MG63 (cell line): ENCODE measurements around the gene ABCD4. TPM values are rescaled to one million over a fixed set of nuclear protein-coding genes. Genes with fewer than 3 reads are reported as not detected.

Experiments
- DNase-seq: peaks from one replicate; pipeline ENCODE4 v3.0.0-alpha.2; 2020
- H3K27me3 ChIP-seq: fragments of 250-450 bp; sonication (Bioruptor Pico); 2 replicates; pipeline ENCODE4 v1.5.1; 2020; ENCODE audit warnings: mild to moderate bottlenecking, moderate library complexity
- H3K36me3 ChIP-seq: fragments of 250-450 bp; sonication (Bioruptor Pico); 2 replicates; pipeline ENCODE4 v1.5.1; 2020; ENCODE audit warnings: mild to moderate bottlenecking, moderate library complexity
- H3K4me3 ChIP-seq: fragments of 250-450 bp; sonication (Bioruptor Pico); 2 replicates; pipeline ENCODE4 v1.5.1; 2020; ENCODE audit warnings: mild to moderate bottlenecking, moderate library complexity
- H3K9me3 ChIP-seq: fragments of 250-450 bp; sonication (Bioruptor Pico); 2 replicates; pipeline ENCODE4 v1.5.1; 2020; ENCODE audit warnings: mild to moderate bottlenecking, moderate library complexity
- total RNA-seq: library from RNA; depleted of rRNA; stranded (reverse); fragments of >200 nt; shearing (Covaris generic); gene quantifications from 2 replicates; pipeline ENCODE4 v1.2.3, GENCODE V29; 2014; ENCODE audit warnings: low replicate concordance; rRNA removed

The ABCD4 gene
- total RNA-seq, 1 experiment from 2014 or later: 27.3 TPM

GRCh38 chr14:74248017-74248416 lies 54.7 kb downstream of the ABCD4 start:
- no peaks in the 10 kb centered on the region for H3K9me3 ChIP-seq
- H3K4me3 ChIP-seq: no peak overlapping the region
- no peaks in the 10 kb centered on the region for H3K36me3 ChIP-seq
- peaks cover 9% of the 10 kb centered on the region for H3K27me3 ChIP-seq
- DNase-seq: no peak

DNA sequence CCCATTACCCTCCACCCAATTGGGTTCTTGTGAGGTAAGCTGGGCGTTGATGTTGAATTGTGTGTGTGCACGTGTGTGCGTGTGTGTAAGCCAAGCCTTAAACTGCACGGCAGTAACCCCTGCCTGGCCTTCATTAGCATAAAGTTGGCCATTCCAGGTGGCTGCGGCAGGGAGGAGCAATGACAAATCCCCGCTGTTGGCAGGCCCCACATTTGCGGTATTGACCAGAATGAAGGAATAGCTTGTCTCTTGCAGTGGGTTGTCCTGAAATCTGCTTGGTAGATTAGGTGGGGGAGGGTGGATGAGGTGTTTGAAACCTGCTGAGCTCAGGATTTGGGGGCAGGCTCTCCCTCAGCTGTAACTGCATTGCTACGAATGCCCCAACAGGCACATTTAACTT lies 56.2 kb downstream of the ABCD4 start:
- DNase-seq: no peak
- H3K9me3 ChIP-seq: no peaks in the 10 kb centered on the region
- H3K4me3 ChIP-seq: no peak overlapping the region
- peaks cover 22% of the 10 kb centered on the region for H3K27me3 ChIP-seq
- H3K36me3 ChIP-seq: no peaks in the 10 kb centered on the region

DNA sequence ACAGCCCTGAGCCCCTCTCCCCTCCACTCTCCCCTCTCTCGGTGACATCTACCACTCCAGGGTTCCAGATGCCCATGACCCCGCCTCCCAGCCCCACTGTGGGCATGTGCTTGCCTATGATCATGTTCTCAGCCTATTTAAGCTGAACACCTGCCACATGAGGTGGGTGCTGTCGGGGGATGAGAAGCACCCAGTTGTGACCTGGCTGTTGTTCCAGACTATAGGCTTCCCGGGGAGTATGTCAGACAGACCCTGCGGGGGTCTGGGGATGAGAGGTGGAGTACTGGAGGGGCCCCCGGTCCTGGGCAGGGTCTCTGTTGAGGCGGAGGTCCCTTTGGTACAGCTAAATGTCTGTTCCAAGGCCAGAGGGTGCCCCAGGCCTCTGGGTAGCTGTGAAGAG lies 57.4 kb downstream of the ABCD4 start:
- H3K27me3 ChIP-seq: peaks cover 34% of the 10 kb centered on the region
- no peaks in the 10 kb centered on the region for H3K9me3 ChIP-seq
- DNase-seq: no peak
- H3K4me3 ChIP-seq: no peak overlapping the region
- H3K36me3 ChIP-seq: no peaks in the 10 kb centered on the region

DNA sequence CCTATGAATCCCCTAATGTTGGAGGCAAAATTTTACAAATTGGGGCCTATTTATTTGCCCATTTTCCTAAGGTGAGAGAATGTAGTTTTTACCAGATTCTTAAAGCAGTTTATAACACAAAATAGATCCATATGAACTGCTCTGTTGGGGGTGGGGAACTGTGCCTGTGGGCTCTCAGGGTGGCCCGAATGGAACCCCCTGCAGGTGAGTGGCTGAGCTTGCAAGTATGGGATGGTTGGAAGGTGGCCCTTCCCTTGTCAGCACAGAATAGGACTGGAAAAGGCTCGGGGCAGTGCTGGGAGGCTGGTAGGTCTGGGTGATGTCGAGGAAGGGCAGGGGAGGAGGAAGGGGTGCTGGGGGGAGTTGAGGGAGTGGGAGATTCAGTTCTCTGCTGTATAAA lies 58.6 kb downstream of the ABCD4 start:
- DNase-seq: no peak
- Histone ChIP-seq H3K4me3 (no peak overlapping the region), H3K36me3 (no peaks in the 10 kb centered on the region), H3K27me3 (peaks cover 46% of the 10 kb centered on the region), H3K9me3 (no peaks in the 10 kb centered on the region)

- no peaks in the 10 kb centered on the region for H3K36me3 ChIP-seq
- H3K4me3 ChIP-seq: no peak overlapping the region
- no peak for DNase-seq
- peaks cover 48% of the 10 kb centered on the region for H3K27me3 ChIP-seq
- no peaks in the 10 kb centered on the region for H3K9me3 ChIP-seq
These were observed 59.7 kb downstream of the ABCD4 start for GRCh38 chr14:74243051-74243450.

DNA sequence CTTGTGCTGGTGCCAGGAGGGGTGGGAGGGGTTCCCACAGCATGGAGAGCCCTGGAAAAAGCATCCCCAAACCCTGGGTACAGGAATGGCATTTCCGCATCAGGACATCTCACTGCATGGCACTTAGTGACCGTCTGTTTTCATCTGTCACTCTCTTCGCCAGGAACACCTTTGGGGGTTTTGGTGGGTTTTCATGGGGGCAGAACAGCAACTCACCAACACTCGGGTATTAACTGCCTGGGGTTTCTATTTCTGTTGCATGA lies 60.0 kb downstream of the ABCD4 start:
- H3K27me3 ChIP-seq: peaks cover 48% of the 10 kb centered on the region
- no peaks in the 10 kb centered on the region for H3K9me3 ChIP-seq
- no peak for DNase-seq
- no peaks in the 10 kb centered on the region for H3K36me3 ChIP-seq
- H3K4me3 ChIP-seq: no peak overlapping the region

GRCh38 chr14:74242021-74242779 lies 60.5 kb downstream of the ABCD4 start:
- H3K27me3 ChIP-seq: peaks cover 48% of the 10 kb centered on the region
- no peak for DNase-seq
- H3K9me3 ChIP-seq: no peaks in the 10 kb centered on the region
- no peaks in the 10 kb centered on the region for H3K36me3 ChIP-seq
- no peak overlapping the region for H3K4me3 ChIP-seq

- Histone ChIP-seq H3K4me3 (no peak overlapping the region), H3K36me3 (no peaks in the 10 kb centered on the region), H3K27me3 (peaks cover 48% of the 10 kb centered on the region), H3K9me3 (no peaks in the 10 kb centered on the region)
- no peak for DNase-seq
These were observed 61.1 kb downstream of the ABCD4 start for GRCh38 chr14:74241652-74242017.

DNA sequence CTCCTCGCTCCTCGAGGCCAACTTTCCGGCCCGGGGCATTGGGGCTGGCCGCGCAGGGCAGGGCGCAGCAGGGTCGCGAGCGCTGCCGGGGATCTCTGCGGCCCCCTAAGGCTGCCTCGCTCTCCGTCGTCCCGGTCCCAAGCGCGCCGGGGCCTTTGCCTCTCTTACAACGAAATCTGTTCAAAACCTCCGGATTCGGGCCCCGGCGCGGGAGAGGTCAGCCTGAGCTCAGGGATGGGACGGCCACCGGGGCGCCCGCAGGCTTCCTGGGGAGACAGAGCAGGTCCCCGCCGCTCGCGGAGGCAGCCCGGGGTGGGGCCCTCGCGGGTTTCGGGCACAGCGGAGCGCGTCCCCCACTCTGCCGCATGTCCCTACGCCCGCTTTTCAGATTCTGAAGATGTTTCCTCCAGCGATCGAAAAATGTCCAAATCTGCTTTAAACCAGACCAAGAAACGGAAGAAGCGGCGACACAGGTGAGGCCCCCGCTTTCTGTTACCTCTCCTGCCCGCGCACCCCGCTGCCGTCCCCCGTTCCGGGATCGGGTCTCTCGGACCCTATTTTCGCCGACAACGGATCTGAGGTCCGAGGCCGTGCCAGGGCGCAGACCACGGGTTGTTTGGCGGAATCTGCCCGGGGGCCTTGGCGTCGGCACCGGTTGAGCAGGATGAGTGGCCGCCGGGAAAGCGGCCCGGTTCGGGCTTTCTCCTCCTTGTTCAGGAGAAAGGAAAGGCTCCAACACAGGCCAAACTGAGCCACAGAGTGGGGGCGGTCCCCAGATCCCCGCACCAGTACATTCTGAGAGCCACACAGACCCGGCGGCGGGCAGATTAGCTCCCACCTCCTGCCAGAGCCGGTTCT lies 61.7 kb downstream of the ABCD4 start:
- no peaks in the 10 kb centered on the region for H3K9me3 ChIP-seq
- DNase-seq: no peak
- H3K36me3 ChIP-seq: no peaks in the 10 kb centered on the region
- peaks cover 48% of the 10 kb centered on the region for H3K27me3 ChIP-seq
- no peak overlapping the region for H3K4me3 ChIP-seq

DNA sequence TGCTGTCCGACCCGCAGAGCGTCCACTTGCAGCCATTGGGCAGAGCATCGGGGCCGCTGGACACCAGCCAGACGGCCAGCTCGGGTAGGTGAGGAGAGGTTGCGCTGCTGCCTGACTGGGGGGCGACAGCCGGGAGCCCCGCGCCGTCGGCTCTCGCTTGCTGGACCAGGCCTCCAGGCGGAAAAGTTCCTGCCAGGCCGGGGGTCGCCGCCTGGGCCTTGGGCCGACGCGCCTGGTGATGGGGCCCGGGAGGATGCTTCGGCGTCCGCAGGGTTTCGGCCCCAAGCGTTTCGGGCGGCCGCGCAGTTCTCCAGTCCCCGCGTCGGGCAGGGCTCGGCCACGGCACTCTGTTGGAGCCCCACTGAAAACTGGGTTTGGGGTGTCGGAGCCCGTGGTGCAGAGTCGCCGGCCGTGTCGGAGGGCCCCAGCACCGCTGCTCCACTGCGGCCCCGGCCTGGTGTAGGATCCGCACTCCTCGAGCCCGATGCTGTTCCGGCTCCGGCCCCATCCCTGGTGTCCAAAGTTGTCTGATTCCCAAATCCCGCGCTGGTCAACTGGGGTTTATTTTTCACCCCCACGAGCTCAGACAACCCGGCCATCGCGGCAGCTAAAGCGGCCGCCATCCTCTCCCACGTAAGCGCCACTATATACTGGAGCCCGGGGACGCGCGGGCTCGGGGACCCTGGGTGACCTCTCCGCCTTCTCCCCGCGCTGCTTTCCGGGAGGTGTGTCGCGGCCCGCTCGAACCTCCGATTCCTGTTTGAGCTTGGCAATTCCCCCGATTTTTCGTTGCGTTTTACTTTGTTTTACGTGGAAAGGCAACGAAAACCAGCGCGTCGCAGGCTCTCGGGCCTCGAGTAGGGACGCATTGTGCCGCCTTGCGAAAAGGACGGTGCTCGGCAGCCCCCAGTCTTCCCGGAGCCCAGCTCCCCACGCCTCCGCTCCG lies 62.6 kb downstream of the ABCD4 start:
- no peak overlapping the region for H3K4me3 ChIP-seq
- no peak for DNase-seq

GRCh38 chr14:74238974-74239847 lies 63.5 kb downstream of the ABCD4 start, which contains the start of gene VSX2:
Gene VSX2 (plus strand): TSS chr14:74239449. CDS start chr14:74239562, 113 bp downstream.
- no peak within 1 kb of the TSS for H3K4me3 ChIP-seq
- DNase-seq: no peak
- no peaks in the 10 kb centered on the region for H3K36me3 ChIP-seq
- H3K27me3 ChIP-seq: peaks cover 48% of the 10 kb centered on the region
- no peaks in the 10 kb centered on the region for H3K9me3 ChIP-seq

More for the DNA sequence above, 62.6 kb downstream of the ABCD4 start:
- peaks cover 48% of the 10 kb centered on the region for H3K27me3 ChIP-seq
- no peaks in the 10 kb centered on the region for H3K36me3 ChIP-seq
- no peaks in the 10 kb centered on the region for H3K9me3 ChIP-seq

DNA sequence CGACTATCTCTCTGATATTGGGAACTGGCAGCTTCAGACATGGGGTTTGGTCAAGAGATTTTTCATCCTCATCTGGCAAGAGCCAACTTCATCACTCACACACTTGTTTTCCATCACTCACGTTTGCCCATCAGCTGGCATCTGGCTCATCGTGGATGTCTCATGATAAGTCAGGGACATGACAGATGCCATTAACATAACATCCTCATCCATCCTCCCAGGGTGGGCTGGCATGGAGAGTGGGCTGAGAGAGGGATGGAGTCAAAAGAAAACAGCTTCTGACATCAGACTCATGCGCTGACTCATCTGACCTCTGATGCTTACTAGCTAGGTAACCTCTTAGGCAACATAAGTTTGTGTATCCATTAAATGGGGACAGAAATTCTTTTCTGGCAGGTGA lies 65.3 kb downstream of the ABCD4 start:
- H3K36me3 ChIP-seq: no peaks in the 10 kb centered on the region
- DNase-seq: no peak
- H3K4me3 ChIP-seq: no peak overlapping the region
- H3K9me3 ChIP-seq: no peaks in the 10 kb centered on the region
- peaks cover 35% of the 10 kb centered on the region for H3K27me3 ChIP-seq

Other genes with a start within 250 kb of the ABCD4 start
- gene ALDH6A1, start 218.5 kb downstream of the ABCD4 start, total RNA-seq: 6.6 and 24.9 TPM in 2 replicates
- gene LIN52, start 218.0 kb downstream of the ABCD4 start, total RNA-seq: 6.9 and 9.8 TPM in 2 replicates
- gene VSX2, start 63.5 kb downstream of the ABCD4 start, total RNA-seq: not detected in 2 replicates
- gene VRTN, start 45.5 kb upstream of the ABCD4 start, total RNA-seq: not detected in 2 replicates
- not detected in 2 replicates for gene SYNDIG1L, start 123.3 kb upstream of the ABCD4 start, total RNA-seq
- gene NPC2, start 190.4 kb upstream of the ABCD4 start, total RNA-seq: 25.5 and 33.4 TPM in 2 replicates
- 12.7 and 31.6 TPM in 2 replicates for gene ISCA2, start 190.8 kb upstream of the ABCD4 start, total RNA-seq